ENCODE measurements around the gene EPS15.

DNA sequence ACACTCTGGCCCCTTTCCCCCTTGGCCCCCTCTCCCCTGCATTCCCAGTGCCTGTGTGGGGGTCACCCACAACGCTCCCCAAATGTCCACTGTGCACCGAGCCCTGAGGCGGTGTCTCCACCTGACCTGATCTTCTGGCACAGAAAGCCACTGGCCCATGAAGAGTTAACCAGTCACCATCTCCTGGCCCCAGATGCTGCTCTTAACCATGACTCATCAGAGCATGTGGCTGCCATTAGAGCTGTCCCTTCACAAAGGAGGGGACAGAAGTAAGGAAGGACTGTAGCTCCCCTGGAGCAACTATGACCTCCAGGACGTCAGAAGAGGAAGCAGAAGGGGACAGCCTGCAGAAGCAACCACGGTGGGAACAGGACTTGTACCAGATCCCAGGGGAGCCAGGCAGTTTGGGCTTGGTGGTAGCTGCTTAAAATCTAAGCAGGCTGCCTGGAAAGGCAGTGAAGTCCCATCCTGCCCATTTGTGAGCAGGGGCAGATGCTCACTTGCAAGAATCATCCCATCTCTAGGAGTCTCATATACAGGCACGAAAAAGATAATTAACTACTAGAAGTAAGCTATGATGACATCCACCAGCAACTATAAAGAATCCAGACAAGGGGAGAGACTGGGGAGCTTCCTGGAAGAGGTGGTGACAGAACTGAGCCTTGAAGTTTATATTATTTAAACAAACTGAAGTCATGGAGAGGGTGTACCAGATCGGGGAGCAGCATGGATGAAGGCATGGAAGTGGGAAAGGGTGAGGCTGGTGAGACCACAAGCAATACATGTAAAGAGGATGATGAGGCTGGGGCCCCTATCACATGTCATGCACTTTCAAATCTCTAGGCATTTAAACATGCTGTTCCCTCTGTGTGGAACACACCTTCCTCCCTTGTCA lies 187.6 kb downstream of the EPS15 start:
- no peak for TF ChIP-seq EZH2 (IDR thresholded peaks at IDR 0.05)
- TF ChIP-seq, protein P1, sequence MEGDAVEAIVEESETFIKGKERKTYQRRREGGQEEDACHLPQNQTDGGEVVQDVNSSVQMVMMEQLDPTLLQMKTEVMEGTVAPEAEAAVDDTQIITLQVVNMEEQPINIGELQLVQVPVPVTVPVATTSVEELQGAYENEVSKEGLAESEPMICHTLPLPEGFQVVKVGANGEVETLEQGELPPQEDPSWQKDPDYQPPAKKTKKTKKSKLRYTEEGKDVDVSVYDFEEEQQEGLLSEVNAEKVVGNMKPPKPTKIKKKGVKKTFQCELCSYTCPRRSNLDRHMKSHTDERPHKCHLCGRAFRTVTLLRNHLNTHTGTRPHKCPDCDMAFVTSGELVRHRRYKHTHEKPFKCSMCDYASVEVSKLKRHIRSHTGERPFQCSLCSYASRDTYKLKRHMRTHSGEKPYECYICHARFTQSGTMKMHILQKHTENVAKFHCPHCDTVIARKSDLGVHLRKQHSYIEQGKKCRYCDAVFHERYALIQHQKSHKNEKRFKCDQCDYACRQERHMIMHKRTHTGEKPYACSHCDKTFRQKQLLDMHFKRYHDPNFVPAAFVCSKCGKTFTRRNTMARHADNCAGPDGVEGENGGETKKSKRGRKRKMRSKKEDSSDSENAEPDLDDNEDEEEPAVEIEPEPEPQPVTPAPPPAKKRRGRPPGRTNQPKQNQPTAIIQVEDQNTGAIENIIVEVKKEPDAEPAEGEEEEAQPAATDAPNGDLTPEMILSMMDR (IDR thresholded peaks at IDR 0.05) = no peak

Data from neural progenitor cell (in vitro differentiated cells).